HL-60 (cell line): ENCODE data around the gene UGDH.

Experiments
- DNase-seq, 2 experiments: peaks; one replicate each; pipeline ENCODE4 v3.0.0-alpha.2; 2010 to 2020; ENCODE audit warnings: low read depth in 1 of 2, low spot score in 1 of 2
- H3K27ac ChIP-seq: fragments of 250-450 bp; sonication (Bioruptor Pico); replicated peaks from 2 replicates; pipeline ENCODE4 v1.5.1; 2020; ENCODE audit warnings: mild to moderate bottlenecking, moderate library complexity
- H3K27me3 ChIP-seq: fragments of 250-450 bp; sonication (Bioruptor Pico); 2 replicates; pipeline ENCODE4 v1.5.1; 2021; ENCODE audit warnings: mild to moderate bottlenecking, moderate library complexity; ENCODE audit not compliant: insufficient read depth, poor library complexity, severe bottlenecking
- H3K4me3 ChIP-seq: replicated peaks from 2 replicates; pipeline ENCODE4 v1.5.1; 2011; ENCODE audit warnings: mild to moderate bottlenecking, control low read depth, low read length; ENCODE audit not compliant: insufficient read depth
- CTCF ChIP-seq: IDR thresholded peaks from one replicate; pipeline ENCODE4 v1.5.1; 2011; ENCODE audit warnings: low read length, control low read depth, inconsistent platforms; ENCODE audit not compliant: insufficient read depth
- GABPA ChIP-seq: IDR thresholded peaks from 2 replicates; pipeline ENCODE4 v1.6.1; 2012; ENCODE audit warnings: low read depth
- POLR2AphosphoS5 ChIP-seq: IDR thresholded peaks from 2 replicates; pipeline ENCODE4 v1.6.1; 2012; ENCODE audit warnings: low read depth
- REST ChIP-seq: IDR thresholded peaks from 2 replicates; pipeline ENCODE4 v1.6.1; 2012; ENCODE audit warnings: low read depth; ENCODE audit not compliant: insufficient replicate concordance
- SPI1 ChIP-seq: IDR thresholded peaks from 2 replicates; pipeline ENCODE4 v1.6.1; 2012; ENCODE audit warnings: low read depth, mild to moderate bottlenecking, borderline replicate concordance

The UGDH gene

GRCh38 chr4:39563346-39563847 is 36.2 kb upstream of the UGDH start:
- no peaks in the 10 kb centered on the region for H3K27me3 ChIP-seq
- TF ChIP-seq CTCF (no peak), REST (no peak), GABPA (no peak), SPI1 (no peak), POLR2AphosphoS5 (no peak)
- no peak for DNase-seq
- no peak overlapping the region for H3K4me3 ChIP-seq
- H3K27ac ChIP-seq = no peak overlapping the region

- Histone ChIP-seq H3K27ac (no peak overlapping the region), H3K4me3 (no peak overlapping the region), H3K27me3 (no peaks in the 10 kb centered on the region)
- TF ChIP-seq POLR2AphosphoS5 = no peak
- TF ChIP-seq REST = no peak
- TF ChIP-seq SPI1 = no peak
- no peak for TF ChIP-seq GABPA
- no peak for TF ChIP-seq CTCF
- DNase-seq = no peak
Observed at GRCh38 chr4:39562792-39563191, 35.6 kb upstream of the UGDH start.

- no peak for DNase-seq
- H3K27ac ChIP-seq = no peak overlapping the region
- H3K4me3 ChIP-seq = no peak overlapping the region
- no peaks in the 10 kb centered on the region for H3K27me3 ChIP-seq
- TF ChIP-seq GABPA (no peak), POLR2AphosphoS5 (no peak), REST (no peak), CTCF (no peak), SPI1 (no peak)
Observed at GRCh38 chr4:39559626-39560025, 32.4 kb upstream of the UGDH start.
